ENCODE measurements around the gene LRRC45.

LRRC45 gene

DNA sequence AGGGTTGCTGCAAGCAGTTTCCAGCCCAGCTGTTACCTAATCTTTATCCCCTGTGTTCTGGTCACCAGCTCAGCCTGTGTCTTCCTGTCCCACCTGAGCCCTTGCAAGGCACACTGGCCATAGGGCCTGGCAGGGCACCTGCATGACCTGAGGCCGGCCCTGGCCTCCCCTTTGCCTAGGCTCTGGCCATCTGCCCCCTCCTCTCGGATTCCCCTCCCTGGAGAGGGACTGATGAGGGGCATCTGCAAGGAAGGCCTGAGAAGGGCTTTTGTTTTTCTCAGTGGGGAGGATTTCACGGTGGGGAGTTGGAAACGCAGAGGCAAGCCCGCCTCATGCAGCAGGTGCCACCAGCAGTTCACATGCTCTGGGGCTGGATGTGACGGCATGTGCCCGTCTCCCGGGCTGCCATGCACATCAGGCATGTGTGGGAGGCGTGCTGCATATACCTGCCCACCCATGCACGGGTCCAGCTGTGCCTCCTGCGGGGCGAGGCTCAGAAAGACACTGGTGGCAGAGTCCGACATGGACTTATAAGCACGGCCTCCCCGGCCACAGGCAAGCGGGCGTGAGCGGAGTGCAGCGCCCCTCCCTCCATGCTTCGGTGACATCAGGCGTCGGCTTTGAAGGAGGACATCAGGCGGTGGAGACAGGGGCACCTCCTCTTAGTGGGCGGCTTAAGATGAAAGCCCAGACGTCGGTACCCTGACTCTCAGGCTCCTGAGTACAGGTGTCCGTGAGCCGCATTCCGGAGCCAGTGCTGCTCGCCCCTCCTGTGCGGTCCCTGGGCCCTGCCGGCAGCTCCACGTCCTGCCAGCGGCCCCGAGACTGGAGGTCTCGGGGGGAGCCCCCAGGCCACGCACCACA is 29.1 kb upstream of the LRRC45 start:
- TF ChIP-seq, protein P1, sequence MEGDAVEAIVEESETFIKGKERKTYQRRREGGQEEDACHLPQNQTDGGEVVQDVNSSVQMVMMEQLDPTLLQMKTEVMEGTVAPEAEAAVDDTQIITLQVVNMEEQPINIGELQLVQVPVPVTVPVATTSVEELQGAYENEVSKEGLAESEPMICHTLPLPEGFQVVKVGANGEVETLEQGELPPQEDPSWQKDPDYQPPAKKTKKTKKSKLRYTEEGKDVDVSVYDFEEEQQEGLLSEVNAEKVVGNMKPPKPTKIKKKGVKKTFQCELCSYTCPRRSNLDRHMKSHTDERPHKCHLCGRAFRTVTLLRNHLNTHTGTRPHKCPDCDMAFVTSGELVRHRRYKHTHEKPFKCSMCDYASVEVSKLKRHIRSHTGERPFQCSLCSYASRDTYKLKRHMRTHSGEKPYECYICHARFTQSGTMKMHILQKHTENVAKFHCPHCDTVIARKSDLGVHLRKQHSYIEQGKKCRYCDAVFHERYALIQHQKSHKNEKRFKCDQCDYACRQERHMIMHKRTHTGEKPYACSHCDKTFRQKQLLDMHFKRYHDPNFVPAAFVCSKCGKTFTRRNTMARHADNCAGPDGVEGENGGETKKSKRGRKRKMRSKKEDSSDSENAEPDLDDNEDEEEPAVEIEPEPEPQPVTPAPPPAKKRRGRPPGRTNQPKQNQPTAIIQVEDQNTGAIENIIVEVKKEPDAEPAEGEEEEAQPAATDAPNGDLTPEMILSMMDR (IDR thresholded peaks at IDR 0.05): no peak

DNA sequence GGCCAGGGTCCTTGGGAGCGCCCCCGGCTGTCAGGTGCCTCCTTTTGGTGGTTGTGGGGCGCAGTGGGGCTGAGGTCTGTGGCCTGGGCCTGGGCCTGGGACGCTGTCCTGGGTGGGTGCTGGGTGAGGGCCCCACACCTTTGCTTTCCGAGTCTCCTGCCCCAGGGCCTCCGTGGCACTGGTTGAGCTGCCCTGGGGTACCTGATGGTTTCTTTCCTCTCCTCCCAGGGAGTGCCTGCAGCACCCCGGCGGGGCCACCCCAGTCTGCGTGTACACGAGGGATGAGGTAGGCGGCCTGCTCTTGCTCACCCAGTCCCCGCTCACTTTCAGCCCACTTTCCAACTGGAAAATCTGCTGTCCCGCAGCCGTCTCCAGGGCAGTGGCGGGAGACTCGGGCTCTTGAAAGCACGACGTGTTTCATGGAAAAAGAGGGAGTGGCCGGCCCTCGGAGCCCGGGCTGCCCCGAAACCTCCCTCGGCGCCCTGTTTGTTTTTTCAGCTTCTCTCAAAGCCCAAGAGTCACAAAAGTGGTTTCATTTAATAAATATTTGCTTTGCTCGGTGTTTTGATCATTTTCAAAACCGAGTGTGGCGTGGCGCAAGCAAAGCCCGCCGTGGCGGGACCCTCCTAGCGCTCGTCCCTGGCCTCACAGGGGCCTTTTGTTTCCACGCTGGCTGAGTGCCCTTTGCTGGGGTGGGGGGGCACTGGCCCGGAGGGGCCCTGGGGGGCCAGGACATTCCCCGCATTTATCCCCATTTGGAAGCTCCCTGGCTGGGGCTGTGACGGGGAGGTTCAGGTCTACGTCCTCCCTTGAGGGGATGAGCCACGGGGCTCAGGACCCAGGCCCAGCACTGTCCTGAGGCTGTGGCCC is 28.3 kb upstream of the LRRC45 start:
- Histone ChIP-seq H2AFZ (no peak overlapping the region), H3K27me3 (ENCODE audit: control insufficient read depth, insufficient read depth, low read length) (no peaks in the 10 kb centered on the region), H3K27ac (no peak overlapping the region), H3K4me2 (ENCODE audit: low read length) (no peak overlapping the region), H3K4me1 (peaks cover 23% of the 10 kb centered on the region), H3K36me3 (ENCODE audit: control insufficient read depth, insufficient read depth, low read length) (no peaks in the 10 kb centered on the region), H3K9ac (no peak overlapping the region), H3K79me2 (peaks cover 33% of the 10 kb centered on the region), H3K9me3 (ENCODE audit: control insufficient read depth, low read length) (no peaks in the 10 kb centered on the region), H3K4me3 (ENCODE audit: low read depth, low read length) (no peak overlapping the region)
- TF ChIP-seq, protein P1 (IDR thresholded peaks at IDR 0.05): no peak

More for the DNA sequence above, 29.1 kb upstream of the LRRC45 start:
- Histone ChIP-seq H3K9me3 (ENCODE audit: control insufficient read depth, low read length) (no peaks in the 10 kb centered on the region), H3K4me2 (ENCODE audit: low read length) (no peak overlapping the region), H3K9ac (no peak overlapping the region), H3K4me3 (ENCODE audit: low read depth, low read length) (no peak overlapping the region), H3K4me1 (peaks cover 23% of the 10 kb centered on the region), H3K27me3 (ENCODE audit: control insufficient read depth, insufficient read depth, low read length) (no peaks in the 10 kb centered on the region), H2AFZ (no peak overlapping the region), H3K36me3 (ENCODE audit: control insufficient read depth, insufficient read depth, low read length) (no peaks in the 10 kb centered on the region), H3K79me2 (peaks cover 33% of the 10 kb centered on the region), H3K27ac (no peak overlapping the region)

DNA sequence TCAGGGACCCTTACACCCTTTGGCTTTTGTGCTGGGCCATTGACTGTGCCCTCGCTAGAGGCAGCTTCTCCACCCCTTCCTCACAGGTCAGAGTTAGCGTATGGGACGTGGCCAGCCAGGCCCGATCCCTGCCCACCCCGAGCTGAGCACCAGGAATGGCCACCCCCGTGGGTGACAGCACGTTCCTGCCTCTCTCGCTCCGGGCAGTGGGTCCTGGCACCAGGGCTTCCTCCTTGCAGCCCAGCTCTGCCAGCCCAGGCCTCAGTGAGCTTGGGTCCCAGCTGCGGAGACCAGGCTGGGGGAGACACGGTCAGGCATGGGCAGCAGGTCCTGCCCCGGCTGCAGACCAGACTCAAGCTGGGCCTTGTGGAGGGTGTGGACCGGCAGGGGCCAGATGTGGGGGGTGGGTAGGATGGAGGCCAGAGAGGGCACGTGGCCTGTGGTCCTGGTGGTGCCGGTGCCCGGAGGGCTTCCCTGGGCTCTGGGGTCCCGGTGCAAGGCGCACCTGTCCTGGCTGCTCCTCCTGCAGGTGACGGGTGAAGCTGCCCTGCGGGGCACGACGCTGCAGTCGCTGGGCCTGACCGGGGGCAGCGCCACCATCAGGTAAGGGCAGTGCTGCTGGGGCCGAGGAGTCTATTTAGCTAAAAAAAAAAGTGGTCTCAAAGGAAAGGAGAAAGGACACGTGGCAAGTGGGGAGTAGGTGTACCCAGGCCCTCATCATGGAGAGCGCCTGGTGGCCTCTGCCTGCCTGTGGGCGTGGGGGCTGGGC is 27.5 kb upstream of the LRRC45 start:
- Histone ChIP-seq H3K79me2 (peaks cover 33% of the 10 kb centered on the region), H3K4me2 (ENCODE audit: low read length) (no peak overlapping the region), H3K27ac (no peak overlapping the region), H2AFZ (no peak overlapping the region), H3K36me3 (ENCODE audit: control insufficient read depth, insufficient read depth, low read length) (no peaks in the 10 kb centered on the region), H3K9me3 (ENCODE audit: control insufficient read depth, low read length) (no peaks in the 10 kb centered on the region), H3K4me1 (peaks cover 23% of the 10 kb centered on the region), H3K9ac (no peak overlapping the region), H3K27me3 (ENCODE audit: control insufficient read depth, insufficient read depth, low read length) (no peaks in the 10 kb centered on the region), H3K4me3 (ENCODE audit: low read depth, low read length) (no peak overlapping the region)
- TF ChIP-seq, protein P1 (IDR thresholded peaks at IDR 0.05): no peak

DNA sequence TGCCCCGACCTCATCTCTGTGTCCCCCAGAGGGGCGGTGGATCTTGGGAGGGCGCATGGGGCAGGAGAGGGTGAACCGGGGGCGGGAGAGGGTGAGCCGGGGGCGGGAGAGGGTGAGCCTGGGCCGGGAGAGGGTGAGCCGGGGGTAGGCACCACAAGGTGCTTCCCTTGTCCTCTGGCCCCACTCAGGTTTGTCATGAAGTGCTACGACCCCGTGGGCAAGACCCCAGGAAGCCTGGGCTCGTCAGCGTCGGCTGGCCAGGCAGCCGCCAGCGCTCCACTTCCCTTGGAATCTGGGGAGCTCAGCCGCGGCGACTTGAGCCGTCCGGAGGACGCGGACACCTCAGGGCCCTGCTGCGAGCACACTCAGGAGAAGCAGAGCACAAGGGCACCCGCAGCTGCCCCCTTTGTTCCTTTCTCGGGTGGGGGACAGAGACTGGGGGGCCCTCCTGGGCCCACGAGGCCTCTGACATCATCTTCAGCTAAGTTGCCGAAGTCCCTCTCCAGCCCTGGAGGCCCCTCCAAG is 26.8 kb upstream of the LRRC45 start:
- no peak overlapping the region for H3K4me3 ChIP-seq (ENCODE audit: low read depth, low read length)
- no peak overlapping the region for H2AFZ ChIP-seq
- no peaks in the 10 kb centered on the region for H3K9me3 ChIP-seq (ENCODE audit: control insufficient read depth, low read length)
- no peaks in the 10 kb centered on the region for H3K36me3 ChIP-seq (ENCODE audit: control insufficient read depth, insufficient read depth, low read length)
- peaks cover 33% of the 10 kb centered on the region for H3K79me2 ChIP-seq
- TF ChIP-seq, protein P1 (IDR thresholded peaks at IDR 0.05): no peak
- H3K27ac ChIP-seq: no peak overlapping the region
- no peaks in the 10 kb centered on the region for H3K27me3 ChIP-seq (ENCODE audit: control insufficient read depth, insufficient read depth, low read length)
- no peak overlapping the region for H3K9ac ChIP-seq
- H3K4me1 ChIP-seq: peaks cover 19% of the 10 kb centered on the region
- no peak overlapping the region for H3K4me2 ChIP-seq (ENCODE audit: low read length)
